ENCODE data around the gene MXD1.

- TF ChIP-seq YY1 (IDR thresholded peaks at IDR 0.05) (no peak), CTCF (IDR thresholded peaks at IDR 0.05; ENCODE audit: low read depth, low read length, missing input control) (no peak)
Observed at GRCh38 chr2:69988086-69988635, 73.3 kb downstream of the MXD1 start.

Data from liver (tissue), 2 donors.